ENCODE data around the gene CXCL11.
"Not testable (repeated sequence)": the region's sequence is repeated elsewhere in the genome, so short reads cannot be mapped to it uniquely, and the experiment has no call there.

CXCL11 gene

GRCh38 chr4:76042241-76042998 is 6.5 kb upstream of the CXCL11 start:
- not testable (repeated sequence) for DNase-seq

DNA sequence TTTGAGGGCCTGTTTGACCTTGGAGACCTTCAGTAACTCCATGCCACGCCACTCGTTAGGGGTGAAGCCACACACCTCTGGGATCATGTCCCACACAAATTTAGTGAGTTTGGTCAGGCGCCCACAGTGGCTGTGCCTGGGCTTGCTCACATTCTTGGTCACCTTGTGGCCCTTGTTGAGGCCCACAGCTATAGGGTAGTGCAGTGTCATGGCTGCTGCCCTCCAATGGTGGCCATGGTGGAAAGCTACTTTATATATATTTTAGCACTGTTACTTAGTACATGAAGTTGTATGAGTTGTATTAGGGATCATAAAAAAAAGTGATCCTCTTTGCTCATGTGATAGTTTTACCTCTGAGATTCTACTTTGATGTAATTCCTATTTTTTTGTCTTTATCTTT is 985 bp upstream of the CXCL11 start:
- no peak for DNase-seq

DNA sequence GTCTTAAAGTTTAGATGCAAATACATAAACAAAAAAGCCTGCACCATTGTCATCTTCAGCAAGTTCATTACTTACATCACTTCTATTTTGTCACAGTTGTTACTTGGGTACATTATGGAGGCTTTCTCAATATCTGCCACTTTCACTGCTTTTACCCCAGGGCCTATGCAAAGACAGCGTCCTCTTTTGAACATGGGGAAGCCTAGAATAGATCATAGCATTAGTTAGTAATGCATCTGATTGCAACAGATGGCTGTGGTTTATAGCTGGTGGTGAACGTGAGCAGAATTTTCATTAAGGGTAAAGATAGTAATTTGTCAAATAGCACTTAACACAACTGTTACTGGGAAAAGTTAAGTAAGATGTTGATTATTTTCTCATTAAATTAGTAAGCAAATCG is 729 bp downstream of the CXCL11 start:
- DNase-seq, result no peak

- DNase-seq, result no peak
Measured at GRCh38 chr4:76029300-76029699, 6.6 kb downstream of the CXCL11 start.

DNA sequence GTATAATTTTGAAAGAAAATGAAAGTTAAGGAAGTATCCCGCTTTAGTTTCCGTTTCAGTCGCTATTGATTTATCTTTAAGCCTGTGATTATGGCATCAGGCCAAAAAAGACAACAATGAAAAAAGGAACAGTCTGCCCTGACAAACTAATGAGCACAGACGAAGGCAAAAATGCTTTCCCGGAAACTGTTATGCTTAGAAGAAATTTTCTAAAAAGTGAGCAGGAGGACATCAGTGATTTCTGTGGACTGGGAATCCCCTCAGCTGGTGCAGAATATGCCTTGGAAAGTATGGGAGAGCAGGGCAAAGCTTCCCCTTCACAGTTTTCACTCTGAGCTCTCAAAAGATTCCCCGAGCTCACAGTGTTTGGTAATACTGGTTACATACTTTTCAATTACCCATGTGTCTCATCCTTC is 7.5 kb downstream of the CXCL11 start:
- DNase-seq, result no peak

DNA sequence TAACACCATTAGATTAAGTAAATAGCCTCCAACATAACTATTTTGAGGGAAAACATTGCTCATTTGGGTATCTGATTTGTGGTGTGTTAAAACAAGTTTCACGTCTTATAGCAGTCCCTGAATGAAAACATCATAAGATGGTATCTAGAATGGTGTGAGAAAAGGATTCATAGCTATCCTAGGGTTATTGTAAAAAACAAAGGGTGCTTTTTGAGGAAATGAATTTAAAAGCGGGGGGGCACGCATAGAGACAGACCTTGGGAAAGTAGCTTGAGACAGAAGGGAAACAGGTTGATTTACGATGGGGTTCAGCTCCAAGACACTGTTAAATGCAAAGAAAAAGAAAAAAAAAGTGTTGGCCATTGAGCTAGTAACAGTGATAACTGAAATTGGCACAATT is 11.8 kb downstream of the CXCL11 start:
- no peak for DNase-seq

DNA sequence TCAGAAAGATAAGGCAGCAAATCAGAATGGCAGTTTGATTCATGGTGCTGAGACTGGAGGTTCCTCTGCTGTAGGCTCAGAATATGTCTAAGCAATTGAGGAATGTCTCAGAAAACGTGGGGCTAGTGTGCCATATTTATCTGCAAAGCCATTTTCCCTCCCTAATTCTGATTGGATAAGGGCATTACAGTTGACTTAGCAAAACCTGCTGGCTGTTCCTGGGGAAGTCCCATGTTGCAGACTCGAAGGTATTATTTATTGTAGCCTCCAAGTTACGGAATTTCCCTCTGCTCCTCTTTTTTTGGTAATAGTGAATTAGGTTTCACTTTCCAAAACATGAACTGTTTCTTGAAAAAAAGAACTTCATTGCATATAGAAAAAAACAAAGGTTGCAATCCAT is 12.5 kb downstream of the CXCL11 start, which contains the start of gene CXCL10:
CXCL10 (minus strand) TSS at position 109 of the 400 bp plus-strand sequence; CDS start at position 43, 66 bp downstream.
- DNase-seq, result no peak

GRCh38 chr4:76022677-76023076 is 13.2 kb downstream of the CXCL11 start:
- DNase-seq, result no peak

DNA sequence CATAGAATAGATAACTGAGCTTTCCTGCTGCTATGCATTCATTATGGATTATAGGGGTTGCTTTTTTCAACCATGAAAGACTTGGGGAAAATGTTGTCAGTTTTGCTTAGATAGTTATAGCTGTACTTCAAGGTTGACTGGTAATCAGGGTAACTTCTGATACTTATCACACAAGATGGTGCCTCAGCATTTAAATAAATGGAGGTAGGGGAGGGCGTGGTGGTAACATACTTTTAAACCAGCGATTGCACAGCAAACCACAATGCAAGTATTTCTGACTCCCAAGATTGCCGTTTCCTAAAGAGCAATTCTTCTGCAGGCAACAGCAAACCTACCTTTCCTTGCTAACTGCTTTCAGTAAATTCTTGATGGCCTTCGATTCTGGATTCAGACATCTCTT is 13.8 kb downstream of the CXCL11 start:
- DNase-seq, result no peak

GRCh38 chr4:76017056-76017686 is 18.7 kb downstream of the CXCL11 start:
- no peak for DNase-seq

- no peak for DNase-seq
Measured at GRCh38 chr4:76016393-76016792, 19.5 kb downstream of the CXCL11 start.

DNA sequence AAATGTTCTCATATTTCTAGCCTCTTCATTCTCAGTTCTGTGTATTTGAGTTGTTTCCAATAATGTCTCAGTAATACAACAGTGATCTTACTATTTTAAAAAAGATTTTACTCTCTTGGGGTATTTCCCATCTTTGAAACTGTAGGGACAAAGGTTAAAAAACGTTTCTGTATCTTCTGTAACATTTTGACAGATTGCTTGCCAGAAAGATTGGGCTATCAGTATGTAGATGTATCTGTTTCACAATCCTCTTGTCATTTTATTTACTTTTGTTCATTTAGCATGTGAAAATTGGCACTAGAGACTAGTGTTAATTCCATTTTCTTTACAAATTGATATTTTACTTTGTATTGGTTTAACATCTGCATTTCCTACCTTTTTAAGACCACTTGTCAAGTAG is 22.3 kb downstream of the CXCL11 start:
- DNase-seq, result no peak

GRCh38 chr4:76012388-76012801 is 23.5 kb downstream of the CXCL11 start:
- no peak for DNase-seq

DNA sequence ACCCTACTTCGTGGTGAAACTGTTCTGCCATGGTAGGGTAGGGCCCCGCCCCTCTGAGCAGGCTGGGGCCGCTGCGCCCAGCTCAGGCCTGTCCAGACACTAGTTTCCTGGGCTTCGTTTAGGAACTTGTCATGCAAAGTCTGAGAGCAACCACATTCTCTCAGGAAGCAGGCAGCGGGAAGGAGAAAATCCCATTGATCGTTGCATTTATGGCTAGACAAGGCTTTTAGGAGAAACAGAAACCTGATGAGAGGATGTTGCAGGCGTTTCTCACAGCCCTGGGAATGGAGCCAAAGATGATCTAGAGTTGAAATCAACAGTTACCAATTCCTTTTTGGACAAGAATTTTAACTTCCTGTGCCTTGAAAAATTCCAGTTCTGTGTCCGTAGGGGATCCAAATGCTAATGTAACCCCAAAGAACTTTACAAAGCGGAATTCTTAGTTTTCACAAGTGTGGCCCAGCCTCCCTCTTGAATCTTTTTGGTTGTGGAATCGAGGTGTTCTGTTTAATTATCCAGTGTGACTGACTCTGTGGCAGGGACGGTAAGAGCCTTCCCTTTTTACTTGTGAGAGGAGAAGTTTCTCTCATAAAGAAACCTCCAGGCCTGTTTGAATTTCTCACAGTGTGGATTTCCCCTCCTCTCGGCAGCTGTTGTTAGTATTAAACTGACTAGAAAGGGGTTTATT is 24.0 kb downstream of the CXCL11 start:
- DNase-seq, result no peak

- no peak for DNase-seq
Measured at GRCh38 chr4:76011018-76011670, 24.7 kb downstream of the CXCL11 start.

GRCh38 chr4:76010576-76010975 is 25.3 kb downstream of the CXCL11 start:
- no peak for DNase-seq

- no peak for DNase-seq
Measured at GRCh38 chr4:76009311-76009710, 26.6 kb downstream of the CXCL11 start.

- no peak for DNase-seq
Measured at GRCh38 chr4:76007089-76007862, 28.6 kb downstream of the CXCL11 start, which contains the start of gene CXCL9. Gene CXCL9, minus strand, starts transcription at chr4:76007509. Its CDS starts 60 bp downstream, at chr4:76007449.

- DNase-seq, result no peak
Measured at GRCh38 chr4:76003620-76004019, 32.2 kb downstream of the CXCL11 start.

- DNase-seq, result no peak
Measured at GRCh38 chr4:76003035-76003434, 32.8 kb downstream of the CXCL11 start.

DNA sequence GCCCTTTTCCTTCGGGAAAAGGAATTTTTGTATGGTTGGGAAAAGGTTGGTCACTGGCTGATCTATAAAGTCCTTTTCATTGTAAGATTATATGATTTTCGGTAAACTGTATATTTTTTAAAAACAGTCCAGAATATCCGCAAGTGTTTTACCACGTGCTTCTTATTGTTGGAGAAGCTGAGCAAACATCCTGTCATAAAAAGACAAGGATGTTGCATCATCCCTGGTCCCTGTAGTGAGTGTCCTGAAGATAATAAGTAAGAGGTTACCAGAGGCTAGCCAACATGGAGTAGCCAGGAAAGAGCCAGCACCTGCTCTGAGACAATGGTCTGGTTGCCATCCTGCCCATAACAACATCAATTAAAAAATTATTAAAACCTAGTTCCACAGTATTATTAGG is 33.7 kb downstream of the CXCL11 start:
- no peak for DNase-seq

DNA sequence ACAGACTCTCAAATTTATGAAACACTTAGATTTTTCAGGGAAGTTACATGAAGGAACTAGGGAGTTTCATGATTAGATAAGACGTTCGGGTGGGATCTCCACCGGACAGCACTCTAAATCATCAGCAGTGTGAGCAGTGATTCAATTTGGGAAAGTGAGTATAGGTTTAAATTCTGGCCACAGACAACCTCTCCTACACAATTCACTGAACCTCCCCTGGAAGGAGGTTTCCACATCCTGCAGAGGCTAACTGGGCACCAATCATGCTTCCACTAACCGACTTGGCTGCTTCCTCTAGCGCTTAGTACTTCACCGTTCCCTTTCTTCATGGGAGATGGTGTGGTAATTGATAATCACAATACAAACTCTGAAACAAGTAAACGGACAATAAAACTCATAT is 34.2 kb downstream of the CXCL11 start:
- DNase-seq, result no peak

DNA sequence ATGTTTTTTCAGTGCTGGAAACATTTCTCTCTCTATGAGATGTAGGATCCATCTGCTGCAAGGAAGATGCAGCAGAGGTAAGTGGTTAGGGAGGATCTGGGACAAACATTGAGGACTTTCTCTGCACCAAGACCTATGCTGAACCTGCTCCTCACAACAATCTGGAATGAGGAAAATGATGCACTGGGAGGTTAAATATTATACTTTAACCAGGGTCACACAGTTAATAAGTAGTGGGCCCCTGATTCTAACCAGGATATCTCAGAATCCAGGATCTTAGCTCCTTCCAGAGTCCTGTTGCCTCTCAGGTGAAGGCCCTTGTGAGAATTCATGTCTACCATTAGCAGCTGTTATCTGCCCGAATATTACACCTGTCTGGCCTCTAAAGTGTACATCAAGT is 35.6 kb downstream of the CXCL11 start:
- no peak for DNase-seq

Measured in activated gamma-delta T cell treated with Interleukin-2 at 50 U/mL for 16 hours (primary cell).